GM12874 (cell line): ENCODE results near the gene HOGA1.

Source experiments
- TF ChIP-seq, protein P1 (sequence below): IDR thresholded peaks from 2 replicates; pipeline ENCODE4 v1.5.1; 2011; ENCODE audit warnings: low read depth, mild to moderate bottlenecking, control low read depth, low read length, moderate library complexity; ENCODE audit not compliant: insufficient read depth

The HOGA1 gene

DNA sequence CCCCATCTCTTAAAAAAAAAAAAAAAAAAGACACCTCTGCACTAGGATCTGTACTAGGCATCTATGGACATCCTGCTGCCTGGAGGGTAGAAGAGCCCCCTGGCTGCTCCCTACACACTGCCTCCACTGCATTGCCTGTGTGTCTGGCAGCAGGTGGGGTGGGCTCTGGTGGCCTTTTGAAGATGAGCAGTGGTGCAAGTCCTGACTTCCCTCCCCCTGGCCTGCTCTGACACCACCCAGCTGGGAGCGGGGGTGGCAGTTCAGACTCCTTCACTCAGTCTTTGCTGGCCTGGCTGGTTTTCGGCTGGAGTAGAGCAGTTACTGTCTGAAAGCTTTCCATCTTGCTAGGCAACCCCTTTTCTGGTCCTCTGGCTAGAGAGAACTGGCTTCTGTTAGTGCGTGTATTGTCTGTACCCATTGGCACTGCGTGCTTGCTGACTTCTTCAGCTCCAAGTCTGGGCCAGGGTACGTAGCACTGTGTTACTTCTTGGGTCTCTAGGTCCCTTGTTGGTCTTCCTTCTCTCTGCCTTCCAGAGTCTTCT is 23.0 kb downstream of the HOGA1 start:
- TF ChIP-seq, protein P1, sequence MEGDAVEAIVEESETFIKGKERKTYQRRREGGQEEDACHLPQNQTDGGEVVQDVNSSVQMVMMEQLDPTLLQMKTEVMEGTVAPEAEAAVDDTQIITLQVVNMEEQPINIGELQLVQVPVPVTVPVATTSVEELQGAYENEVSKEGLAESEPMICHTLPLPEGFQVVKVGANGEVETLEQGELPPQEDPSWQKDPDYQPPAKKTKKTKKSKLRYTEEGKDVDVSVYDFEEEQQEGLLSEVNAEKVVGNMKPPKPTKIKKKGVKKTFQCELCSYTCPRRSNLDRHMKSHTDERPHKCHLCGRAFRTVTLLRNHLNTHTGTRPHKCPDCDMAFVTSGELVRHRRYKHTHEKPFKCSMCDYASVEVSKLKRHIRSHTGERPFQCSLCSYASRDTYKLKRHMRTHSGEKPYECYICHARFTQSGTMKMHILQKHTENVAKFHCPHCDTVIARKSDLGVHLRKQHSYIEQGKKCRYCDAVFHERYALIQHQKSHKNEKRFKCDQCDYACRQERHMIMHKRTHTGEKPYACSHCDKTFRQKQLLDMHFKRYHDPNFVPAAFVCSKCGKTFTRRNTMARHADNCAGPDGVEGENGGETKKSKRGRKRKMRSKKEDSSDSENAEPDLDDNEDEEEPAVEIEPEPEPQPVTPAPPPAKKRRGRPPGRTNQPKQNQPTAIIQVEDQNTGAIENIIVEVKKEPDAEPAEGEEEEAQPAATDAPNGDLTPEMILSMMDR, result no peak

DNA sequence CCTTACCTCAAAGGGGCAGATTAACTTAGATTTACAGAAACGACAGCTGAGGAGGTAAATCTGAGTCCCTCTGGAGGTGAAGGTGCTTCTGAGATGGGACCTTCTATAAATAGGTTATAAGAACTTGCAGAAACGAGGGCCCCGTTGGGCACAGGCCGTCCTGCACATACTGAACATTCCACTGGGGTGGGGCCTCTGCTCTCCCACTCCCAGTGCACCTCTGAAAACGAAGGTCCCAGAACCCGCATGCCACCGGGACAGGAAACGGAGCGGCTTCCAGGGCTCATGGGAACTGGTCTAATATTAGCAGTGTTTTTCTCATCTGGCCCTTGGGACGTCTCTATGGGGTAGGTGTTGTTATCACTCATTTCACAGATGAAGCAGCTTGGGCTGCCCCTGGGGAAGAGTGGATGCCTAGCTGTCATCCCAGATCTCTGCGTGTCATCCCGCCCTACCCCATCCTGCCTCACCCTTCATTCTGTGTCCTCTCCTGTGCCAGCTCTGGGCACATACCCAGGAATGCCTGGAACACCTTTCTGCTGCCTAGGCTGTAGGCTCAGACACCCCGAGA is 24.9 kb downstream of the HOGA1 start:
- TF ChIP-seq, protein P1, result no peak

DNA sequence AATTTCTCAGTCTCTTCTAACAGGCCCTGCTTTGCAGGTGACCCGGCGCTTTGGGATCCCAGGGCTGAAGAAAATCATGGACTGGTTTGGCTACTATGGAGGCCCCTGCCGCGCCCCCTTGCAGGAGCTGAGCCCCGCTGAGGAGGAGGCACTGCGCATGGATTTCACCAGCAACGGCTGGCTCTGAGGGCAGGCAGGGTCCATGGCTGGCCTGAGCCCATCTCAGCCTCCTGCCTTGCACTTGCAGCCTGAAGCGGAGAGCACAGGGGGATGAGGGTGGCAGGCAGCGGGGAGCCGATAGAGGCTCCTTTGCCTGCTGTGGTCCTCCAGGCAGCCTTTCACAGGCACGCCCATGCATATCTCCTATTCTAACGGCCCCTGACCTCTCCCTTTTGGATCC is 27.3 kb downstream of the HOGA1 start:
- TF ChIP-seq, protein P1, result no peak

DNA sequence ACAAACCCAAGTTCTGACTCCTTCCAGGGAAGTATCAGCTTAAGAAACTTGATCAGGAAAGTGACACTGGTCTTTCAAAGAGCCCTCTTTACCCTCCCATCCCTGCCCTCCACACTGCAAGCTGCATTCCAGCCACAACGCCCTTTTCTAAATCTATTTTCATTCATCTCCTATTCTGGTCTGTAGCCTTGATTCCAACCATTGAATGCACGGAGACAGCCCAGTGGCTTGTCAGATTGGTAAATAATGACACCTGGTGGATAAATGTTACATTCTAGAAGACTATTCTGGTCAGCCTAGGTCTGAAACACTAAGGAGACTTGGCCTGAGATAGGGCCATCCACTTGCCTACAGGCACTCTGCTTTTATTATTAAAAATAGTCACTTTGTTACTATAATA is 28.2 kb downstream of the HOGA1 start:
- TF ChIP-seq, protein P1, result no peak

DNA sequence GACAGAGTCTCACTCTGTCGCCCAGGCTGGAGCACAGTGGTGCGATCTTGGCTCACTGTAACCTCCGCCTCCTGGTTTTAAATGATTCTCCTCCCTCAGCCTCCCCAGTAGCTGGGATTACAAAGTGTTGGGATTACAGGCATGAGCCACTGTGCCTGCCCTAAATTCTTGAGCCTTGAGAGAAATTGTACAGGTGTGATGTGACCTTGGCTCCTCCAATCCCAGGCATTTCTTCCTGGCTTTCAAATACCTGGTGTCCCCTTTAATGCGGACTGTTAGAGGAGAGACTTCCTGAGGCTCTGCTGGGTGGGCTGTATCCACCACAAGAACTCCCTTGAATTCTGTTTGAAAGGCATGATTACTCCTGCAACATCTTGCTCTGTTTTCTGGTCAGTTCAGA is 34.1 kb downstream of the HOGA1 start:
- TF ChIP-seq, protein P1, result no peak

DNA sequence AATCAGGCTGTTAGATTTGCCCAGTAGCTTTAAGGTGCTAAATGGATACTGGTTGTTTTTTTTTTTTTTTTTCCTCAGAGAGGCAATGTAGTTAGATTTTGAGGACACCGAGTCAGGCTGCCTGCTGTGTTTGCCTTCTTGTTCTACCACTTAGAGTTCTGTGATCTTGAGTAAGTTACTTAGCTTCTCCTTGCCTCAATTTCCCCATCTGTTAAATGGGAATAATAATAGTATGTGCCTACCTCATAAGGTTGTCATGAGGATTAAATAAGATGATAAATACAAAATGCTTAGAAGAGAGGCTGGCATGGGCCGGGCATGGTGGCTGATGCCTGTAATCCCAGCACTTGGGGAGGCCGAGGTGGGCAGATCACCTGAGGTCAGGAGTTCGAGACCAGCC is 34.5 kb downstream of the HOGA1 start:
- TF ChIP-seq, protein P1, result no peak

DNA sequence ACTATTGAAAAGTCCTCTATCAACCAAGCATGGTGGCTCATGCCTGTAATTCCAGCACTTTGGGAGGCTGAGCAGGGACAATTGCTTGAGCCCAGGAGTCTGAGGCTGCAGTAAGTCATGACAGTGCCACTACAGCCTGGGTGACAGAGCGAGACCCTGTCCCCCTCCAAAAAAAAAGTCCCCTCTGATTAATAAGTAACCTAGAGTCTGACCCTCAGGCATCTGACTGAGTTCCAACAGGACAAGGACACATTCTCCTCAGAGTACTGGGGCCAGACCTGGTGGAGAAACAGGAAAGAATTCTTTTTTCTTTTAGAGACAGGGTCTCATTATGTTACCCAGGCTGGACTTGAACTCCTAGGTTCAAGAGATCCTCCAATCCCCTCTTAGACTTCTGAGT is 39.1 kb downstream of the HOGA1 start:
- TF ChIP-seq, protein P1, result no peak
